CD4-positive, alpha-beta T cell treated with Interleukin-10 for 1 hour (primary cell): ENCODE data around the gene BLOC1S2.
"Not testable (repeated sequence)": the region's sequence is repeated elsewhere in the genome, so short reads cannot be mapped to it uniquely, and the experiment has no call there.

Source experiments
- DNase-seq: peaks from one replicate; pipeline ENCODE4 v3.0.0-alpha.2; 2020

BLOC1S2 gene

GRCh38 chr10:100289641-100290040, 3.2 kb upstream of the BLOC1S2 start:
- no peak for DNase-seq

- no peak for DNase-seq
Measured at GRCh38 chr10:100288196-100288595, 1.7 kb upstream of the BLOC1S2 start.

GRCh38 chr10:100287756-100288155, 1.3 kb upstream of the BLOC1S2 start:
- DNase-seq = no peak

GRCh38 chr10:100285326-100285725, 1.2 kb downstream of the BLOC1S2 start:
- not testable (repeated sequence) for DNase-seq

GRCh38 chr10:100282907-100283306, 3.6 kb downstream of the BLOC1S2 start:
- DNase-seq = no peak

GRCh38 chr10:100276971-100277370, 9.5 kb downstream of the BLOC1S2 start:
- DNase-seq = not testable (repeated sequence)

GRCh38 chr10:100267239-100268104, 19.0 kb downstream of the BLOC1S2 start, which contains the start of gene CWF19L1:
Gene CWF19L1, minus strand, starts transcription at chr10:100267638. Its CDS starts 45 bp downstream, at chr10:100267593.
- peak; percentile 82 for DNase-seq

GRCh38 chr10:100265821-100266485, 20.5 kb downstream of the BLOC1S2 start:
- no peak for DNase-seq

- DNase-seq = no peak
Measured at GRCh38 chr10:100254191-100254590, 32.3 kb downstream of the BLOC1S2 start.

- DNase-seq = no peak
Measured at GRCh38 chr10:100253041-100253440, 33.4 kb downstream of the BLOC1S2 start.

GRCh38 chr10:100248820-100249219, 37.7 kb downstream of the BLOC1S2 start:
- DNase-seq = no peak

- no peak for DNase-seq
Measured at GRCh38 chr10:100245484-100246220, 40.8 kb downstream of the BLOC1S2 start.

- DNase-seq = no peak
Measured at GRCh38 chr10:100239851-100240250, 46.6 kb downstream of the BLOC1S2 start.

- no peak for DNase-seq
Measured at GRCh38 chr10:100238429-100238828, 48.1 kb downstream of the BLOC1S2 start.

GRCh38 chr10:100232101-100232500, 54.4 kb downstream of the BLOC1S2 start:
- no peak for DNase-seq

GRCh38 chr10:100229819-100230422, 56.6 kb downstream of the BLOC1S2 start:
- DNase-seq = no peak

- no peak for DNase-seq
Measured at GRCh38 chr10:100223879-100224278, 62.6 kb downstream of the BLOC1S2 start.
